ENCODE measurements around the gene SCN1B.
"Not testable (repeated sequence)": the region's sequence is repeated elsewhere in the genome, so short reads cannot be mapped to it uniquely, and the experiment has no call there.

SCN1B gene

GRCh38 chr19:35021016-35021415 is 9.3 kb upstream of the SCN1B start:
- no peak for DNase-seq

GRCh38 chr19:35021596-35021995 is 8.7 kb upstream of the SCN1B start:
- no peak for DNase-seq

- DNase-seq: no peak
These were observed 7.8 kb upstream of the SCN1B start for GRCh38 chr19:35022460-35022859.

- DNase-seq: no peak
These were observed 6.8 kb upstream of the SCN1B start for GRCh38 chr19:35023428-35023827.

GRCh38 chr19:35024095-35024494 is 6.2 kb upstream of the SCN1B start:
- no peak for DNase-seq

GRCh38 chr19:35025969-35026368 is 4.3 kb upstream of the SCN1B start:
- DNase-seq: no peak

- no peak for DNase-seq
These were observed 3.9 kb upstream of the SCN1B start for GRCh38 chr19:35026418-35026817.

- DNase-seq: no peak
These were observed 3.3 kb upstream of the SCN1B start for GRCh38 chr19:35027009-35027408.

GRCh38 chr19:35027851-35028599 is 2.2 kb upstream of the SCN1B start:
- DNase-seq: no peak

- DNase-seq: not testable (repeated sequence)
These were observed 1.7 kb upstream of the SCN1B start for GRCh38 chr19:35028600-35028885.

GRCh38 chr19:35029275-35029736 is 964 bp upstream of the SCN1B start:
- DNase-seq: not testable (repeated sequence)

GRCh38 chr19:35029737-35030256 is 473 bp upstream of the SCN1B start:
- DNase-seq: peak; percentile 72

- DNase-seq: peak; percentile 79
These were observed 1.0 kb downstream of the SCN1B start for GRCh38 chr19:35031072-35031881.

- DNase-seq: no peak
These were observed 2.1 kb downstream of the SCN1B start for GRCh38 chr19:35032356-35032865.

- no peak for DNase-seq
These were observed 3.1 kb downstream of the SCN1B start for GRCh38 chr19:35033067-35034004.

GRCh38 chr19:35034005-35034502 is 3.8 kb downstream of the SCN1B start:
- DNase-seq: no peak

GRCh38 chr19:35034588-35035382 is 4.5 kb downstream of the SCN1B start:
- no peak for DNase-seq

GRCh38 chr19:35037716-35038622 is 7.7 kb downstream of the SCN1B start:
- DNase-seq: no peak

- DNase-seq: no peak
These were observed 8.6 kb downstream of the SCN1B start for GRCh38 chr19:35038623-35039512.

Data from 8988T (cell line).